ENCODE data around the gene ZNF22.

Gene ZNF22

DNA sequence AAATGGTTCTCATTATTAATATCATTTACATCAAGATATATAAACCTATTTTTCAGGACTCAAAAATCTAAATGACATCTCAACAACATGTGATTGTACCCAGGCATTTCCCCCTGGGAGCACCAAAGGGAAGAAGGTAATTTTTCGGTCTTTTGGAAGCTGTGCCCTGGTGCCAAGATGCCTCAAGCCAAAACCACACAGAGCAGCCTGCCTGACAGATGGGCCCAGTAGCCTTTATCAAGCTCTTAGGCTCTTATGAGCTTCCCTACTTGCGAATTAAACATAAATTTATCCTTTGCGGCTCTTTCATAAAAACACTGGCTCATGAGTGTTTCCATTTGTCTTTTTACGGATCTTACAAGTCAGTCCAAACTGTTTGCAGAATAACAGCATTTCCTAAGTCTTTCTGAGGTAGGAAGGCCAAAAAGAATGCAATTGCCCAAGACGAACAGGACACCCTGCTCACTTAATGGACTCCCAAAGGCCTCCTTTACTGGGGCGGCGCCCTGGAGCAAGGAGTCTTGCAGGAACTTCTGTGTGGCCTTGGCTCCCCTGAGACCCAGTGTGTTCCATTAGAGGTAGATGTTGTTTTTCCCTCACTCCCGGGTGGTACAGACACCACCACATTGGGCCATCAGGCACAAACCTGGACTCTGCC, 45.2 kb upstream of the ZNF22 start:
- Histone ChIP-seq H3K27me3 (replicated peaks; ENCODE audit: control insufficient read depth, insufficient read depth, low read length) (no peaks in the 10 kb centered on the region), H3K4me3 (replicated peaks; ENCODE audit: low read depth, low read length) (no peak overlapping the region), H3K36me3 (ENCODE audit: control insufficient read depth, insufficient read depth, low read length) (peaks cover 11% of the 10 kb centered on the region)
- no peak for DNase-seq (ENCODE audit: extremely low read depth, insufficient read length)
- TF ChIP-seq, protein P1, sequence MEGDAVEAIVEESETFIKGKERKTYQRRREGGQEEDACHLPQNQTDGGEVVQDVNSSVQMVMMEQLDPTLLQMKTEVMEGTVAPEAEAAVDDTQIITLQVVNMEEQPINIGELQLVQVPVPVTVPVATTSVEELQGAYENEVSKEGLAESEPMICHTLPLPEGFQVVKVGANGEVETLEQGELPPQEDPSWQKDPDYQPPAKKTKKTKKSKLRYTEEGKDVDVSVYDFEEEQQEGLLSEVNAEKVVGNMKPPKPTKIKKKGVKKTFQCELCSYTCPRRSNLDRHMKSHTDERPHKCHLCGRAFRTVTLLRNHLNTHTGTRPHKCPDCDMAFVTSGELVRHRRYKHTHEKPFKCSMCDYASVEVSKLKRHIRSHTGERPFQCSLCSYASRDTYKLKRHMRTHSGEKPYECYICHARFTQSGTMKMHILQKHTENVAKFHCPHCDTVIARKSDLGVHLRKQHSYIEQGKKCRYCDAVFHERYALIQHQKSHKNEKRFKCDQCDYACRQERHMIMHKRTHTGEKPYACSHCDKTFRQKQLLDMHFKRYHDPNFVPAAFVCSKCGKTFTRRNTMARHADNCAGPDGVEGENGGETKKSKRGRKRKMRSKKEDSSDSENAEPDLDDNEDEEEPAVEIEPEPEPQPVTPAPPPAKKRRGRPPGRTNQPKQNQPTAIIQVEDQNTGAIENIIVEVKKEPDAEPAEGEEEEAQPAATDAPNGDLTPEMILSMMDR (IDR thresholded peaks at IDR 0.05; ENCODE audit: insufficient read depth, low read length, poor library complexity, severe bottlenecking): no peak

DNA sequence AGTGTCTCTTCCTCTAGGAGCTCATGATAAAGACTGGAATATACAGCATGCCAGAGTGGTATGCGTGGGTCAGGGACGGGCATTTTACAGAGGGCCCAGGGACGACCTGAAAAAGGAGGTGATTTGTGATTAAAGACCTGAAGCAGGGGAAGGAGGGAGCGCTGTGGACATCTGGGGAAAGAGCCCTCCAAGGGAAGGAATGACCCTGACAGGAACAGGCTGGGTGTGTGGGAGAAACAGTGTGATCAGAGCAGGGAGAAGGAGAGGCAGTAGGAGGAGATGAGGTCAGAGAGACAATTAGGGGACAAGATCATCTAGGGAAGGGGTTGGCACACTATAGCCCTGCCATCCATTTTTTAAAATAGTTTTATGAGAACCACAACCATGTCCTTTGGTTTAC, 44.5 kb upstream of the ZNF22 start:
- Histone ChIP-seq H3K27me3 (replicated peaks; ENCODE audit: control insufficient read depth, insufficient read depth, low read length) (no peaks in the 10 kb centered on the region), H3K36me3 (ENCODE audit: control insufficient read depth, insufficient read depth, low read length) (peaks cover 11% of the 10 kb centered on the region), H3K4me3 (replicated peaks; ENCODE audit: low read depth, low read length) (no peak overlapping the region)
- TF ChIP-seq, protein P1 (IDR thresholded peaks at IDR 0.05; ENCODE audit: insufficient read depth, low read length, poor library complexity, severe bottlenecking): no peak
- DNase-seq (ENCODE audit: extremely low read depth, insufficient read length): no peak

DNA sequence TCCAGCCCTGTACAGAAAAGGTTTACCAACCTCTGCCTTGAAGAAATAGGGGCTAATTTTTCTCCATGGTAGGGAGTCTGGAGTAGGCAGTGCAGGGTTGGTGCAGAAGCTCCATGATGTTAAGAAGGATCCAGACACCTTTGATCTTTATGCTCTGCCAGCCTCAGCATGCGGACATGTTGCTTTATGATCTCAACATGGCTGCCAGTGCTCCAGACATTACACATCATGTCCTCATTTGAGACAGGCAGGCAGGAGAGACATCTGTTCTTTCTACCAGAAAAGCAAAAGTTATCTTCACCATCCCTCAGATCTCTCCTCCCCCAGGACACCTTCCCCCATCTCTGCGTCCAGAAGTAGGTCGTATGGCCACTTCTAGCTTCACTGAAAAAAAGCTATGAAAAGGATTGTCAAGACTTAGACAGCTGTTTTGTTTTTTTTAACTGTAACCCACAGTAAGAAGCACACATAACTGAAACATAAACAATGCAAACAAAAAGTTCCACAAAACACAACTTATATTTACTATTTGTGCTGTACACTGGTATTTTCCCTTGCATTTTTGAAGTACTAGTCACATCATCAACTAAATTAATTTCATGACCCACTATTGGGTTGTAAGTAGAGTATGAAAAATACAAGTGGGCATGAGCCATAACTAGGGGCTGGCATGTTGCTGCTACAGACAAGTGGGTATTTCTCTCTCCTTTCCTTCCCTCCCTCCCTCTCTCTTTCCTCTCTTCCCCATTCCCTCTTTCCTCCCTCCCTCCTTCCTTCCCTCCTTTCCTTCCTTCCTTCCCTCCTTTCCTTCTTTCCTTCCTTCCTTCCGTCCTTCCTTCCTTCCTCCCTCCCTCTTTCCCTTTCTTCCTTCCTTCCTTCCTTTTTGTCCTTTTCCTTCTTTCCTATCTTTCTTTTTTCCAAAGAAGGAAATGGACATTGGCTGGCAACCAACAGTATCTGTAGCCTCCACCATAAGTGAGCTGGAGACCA, 43.7 kb upstream of the ZNF22 start:
- Histone ChIP-seq H3K36me3 (ENCODE audit: control insufficient read depth, insufficient read depth, low read length) (peaks cover 11% of the 10 kb centered on the region), H3K27me3 (replicated peaks; ENCODE audit: control insufficient read depth, insufficient read depth, low read length) (no peaks in the 10 kb centered on the region), H3K4me3 (replicated peaks; ENCODE audit: low read depth, low read length) (no peak overlapping the region)
- TF ChIP-seq, protein P1 (IDR thresholded peaks at IDR 0.05; ENCODE audit: insufficient read depth, low read length, poor library complexity, severe bottlenecking): no peak
- no peak for DNase-seq (ENCODE audit: extremely low read depth, insufficient read length)

DNA sequence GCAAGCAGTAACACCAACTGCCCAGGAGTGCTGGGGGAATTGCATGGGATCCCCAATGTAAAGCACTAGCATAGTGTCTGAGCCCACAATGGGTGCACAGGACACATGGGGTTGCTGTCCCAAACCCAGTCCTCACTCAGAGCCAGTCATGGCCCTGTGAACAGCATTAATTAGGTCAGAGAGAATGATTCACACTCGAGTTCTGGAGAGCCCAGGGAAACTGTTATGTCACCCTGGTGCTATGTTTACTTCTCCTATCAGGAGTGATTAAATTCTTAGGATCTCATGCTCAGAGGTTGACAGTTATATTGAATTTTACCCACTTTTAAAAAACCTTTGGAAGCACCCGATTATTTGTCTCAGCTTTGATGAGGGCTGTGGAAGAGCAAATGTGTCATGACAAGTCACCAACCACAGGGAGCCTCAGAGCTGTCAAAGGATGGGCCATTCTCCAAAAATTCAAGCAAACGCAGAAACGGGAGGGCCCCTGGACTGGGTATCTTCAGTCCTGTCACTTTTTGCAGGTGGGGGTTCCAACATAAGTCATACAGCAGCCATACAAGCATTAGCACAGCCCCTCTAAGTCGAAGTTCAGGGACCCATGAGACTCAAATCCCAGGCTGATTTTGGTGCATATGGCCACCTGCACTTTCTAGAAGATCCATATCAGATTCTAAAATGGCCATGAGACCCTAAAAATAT, 42.4 kb upstream of the ZNF22 start:
- Histone ChIP-seq H3K36me3 (ENCODE audit: control insufficient read depth, insufficient read depth, low read length) (peaks cover 7% of the 10 kb centered on the region), H3K27me3 (replicated peaks; ENCODE audit: control insufficient read depth, insufficient read depth, low read length) (no peaks in the 10 kb centered on the region), H3K4me3 (replicated peaks; ENCODE audit: low read depth, low read length) (peak overlapping the region; percentile 81)
- TF ChIP-seq, protein P1 (IDR thresholded peaks at IDR 0.05; ENCODE audit: insufficient read depth, low read length, poor library complexity, severe bottlenecking): no peak
- DNase-seq (ENCODE audit: extremely low read depth, insufficient read length): no peak

DNA sequence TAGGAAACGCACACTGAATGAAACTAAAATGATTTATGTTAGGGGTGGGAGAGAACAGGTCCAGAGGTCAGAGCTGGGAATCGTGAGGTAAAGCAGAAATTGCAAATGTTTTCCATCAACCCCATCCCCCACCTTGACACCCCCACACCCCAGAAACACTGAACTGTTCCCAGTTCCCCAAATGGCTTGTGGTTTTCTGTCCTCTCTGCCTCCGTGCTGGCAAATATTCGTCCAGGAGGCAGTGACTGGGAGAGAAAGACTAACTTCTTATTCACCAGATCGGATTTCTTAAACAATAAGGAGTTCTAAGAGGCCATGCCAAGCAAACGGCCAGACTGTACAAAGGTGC, 41.9 kb upstream of the ZNF22 start:
- no peak for DNase-seq (ENCODE audit: extremely low read depth, insufficient read length)
- TF ChIP-seq, protein P1 (IDR thresholded peaks at IDR 0.05; ENCODE audit: insufficient read depth, low read length, poor library complexity, severe bottlenecking): no peak
- Histone ChIP-seq H3K27me3 (replicated peaks; ENCODE audit: control insufficient read depth, insufficient read depth, low read length) (no peaks in the 10 kb centered on the region), H3K36me3 (ENCODE audit: control insufficient read depth, insufficient read depth, low read length) (peaks cover 5% of the 10 kb centered on the region), H3K4me3 (replicated peaks; ENCODE audit: low read depth, low read length) (peak overlapping the region; percentile 81)
